HCT116 (cell line): Measurements from ENCODE around the gene IRF3. TPM values are rescaled to one million over a fixed set of nuclear protein-coding genes. Genes with fewer than 3 reads are reported as not detected.

Source experiments
- ATAC-seq: fragments of 200-7000 bp; cut with Tn5 transposase; 2 replicates; pipeline ENCODE4 v1.9.1; 2020; ENCODE audit warnings: mild to moderate bottlenecking, moderate library complexity
- BruUV-seq: library from RNA; stranded (reverse); fragments of 400-500 nt; replicated peaks from 2 replicates; lab custom pipeline; 2021; lab: Mats Ljungman, UMichigan
- CTCF ChIA-PET: fragments of 300-600 bp; sonication (Branson Sonifier 250); formaldehyde crosslinking; loops from one replicate; lab custom pipeline; 2021; ENCODE audit warnings: antibody characterized with exemption; lab: Charles Lee
- POLR2A ChIA-PET: fragments of 300-600, 350-600 bp; sonication (Branson Sonifier 250); formaldehyde crosslinking; loops from one replicate; lab custom pipeline; 2021; ENCODE audit warnings: antibody characterized with exemption; lab: Charles Lee
- RAD21 ChIA-PET, 2 experiments: fragments of 300-600 bp; sonication (Branson Sonifier 250); formaldehyde crosslinking; loops; one replicate each; lab custom pipeline; 2023; ENCODE audit warnings: low total read pairs in 2 of 2; ENCODE audit not compliant: uncharacterized antibody in 2 of 2, unreplicated experiment in 2 of 2, low non-redundant PET in 1 of 2; lab: Charles Lee
- DNase-seq: peaks from one replicate; pipeline ENCODE4 v3.0.0-alpha.2; 2010; ENCODE audit warnings: low read depth, low spot score
- H2AFZ ChIP-seq: fragments of 200-600 bp; shearing (Covaris generic), sonication (generic); 2 replicates; pipeline ENCODE4 v1.6.1; 2017; ENCODE audit warnings: low read depth, mixed run types, mixed read lengths, antibody characterized with exemption, low read length; ENCODE audit not compliant: poor library complexity, severe bottlenecking
- H3K27ac ChIP-seq: 2 replicates; pipeline ENCODE4 v1.5.1; 2012; ENCODE audit warnings: low read depth, low read length
- H3K27me3 ChIP-seq: fragments of 200-600 bp; sonication (generic); 2 replicates; pipeline ENCODE4 v1.6.1; 2016; ENCODE audit warnings: mixed run types, low read length, mixed read lengths; ENCODE audit not compliant: insufficient read depth
- H3K36me3 ChIP-seq, 2 experiments: fragments of 200-500 bp in 1 of 2; fragments of 200-600 bp in 1 of 2; sonication (Bioruptor generic) in 1 of 2; sonication (generic) in 1 of 2; 2 replicates each; pipeline versions ENCODE4 v1.5.1 to v1.6.1; 2014 to 2016; ENCODE audit warnings: low read length in 2 of 2, inconsistent platforms in 1 of 2, mixed read lengths in 1 of 2, mixed run types in 1 of 2; ENCODE audit not compliant: insufficient read depth in 2 of 2, control insufficient read depth in 1 of 2
- H3K4me1 ChIP-seq, 2 experiments: fragments of 200-600 bp in 1 of 2; sonication (generic) in 1 of 2; 2 replicates each; pipeline versions ENCODE4 v1.5.1 to v1.6.1; 2012 to 2017; ENCODE audit warnings: low read length in 2 of 2, inconsistent platforms in 1 of 2, mild to moderate bottlenecking in 1 of 2, mixed read lengths in 1 of 2, mixed run types in 1 of 2, moderate library complexity in 1 of 2; ENCODE audit not compliant: insufficient read depth in 2 of 2, control insufficient read depth in 1 of 2
- H3K4me2 ChIP-seq: fragments of 200-600 bp; sonication (generic); 2 replicates; pipeline ENCODE4 v1.6.1; 2017; ENCODE audit warnings: mixed run types, low read length, mixed read lengths
- H3K4me3 ChIP-seq, 2 experiments: fragments of 200-600 bp in 1 of 2; sonication (generic) in 1 of 2; replicated peaks in 1 of 2; 2 replicates each; pipeline ENCODE4 v1.5.1; 2011 to 2016; ENCODE audit warnings: low read length in 2 of 2, control low read depth in 1 of 2, low read depth in 1 of 2, mild to moderate bottlenecking in 1 of 2, mixed read lengths in 1 of 2, mixed run types in 1 of 2
- H3K79me2 ChIP-seq: fragments of 200-600 bp; sonication (generic); 2 replicates; pipeline ENCODE4 v1.6.1; 2017; ENCODE audit warnings: mild to moderate bottlenecking, mixed run types, low read length, moderate library complexity, mixed read lengths; ENCODE audit not compliant: insufficient read depth
- H3K9ac ChIP-seq: fragments of 200-600 bp; sonication (generic); 2 replicates; pipeline ENCODE4 v1.6.1; 2016; ENCODE audit warnings: low read length, mixed read lengths
- H3K9me2 ChIP-seq: fragments of 200-600 bp; sonication (generic), shearing (Covaris generic); 2 replicates; pipeline ENCODE4 v1.6.1; 2017; ENCODE audit warnings: mixed run types, mild to moderate bottlenecking, moderate library complexity; ENCODE audit not compliant: insufficient read depth
- H3K9me3 ChIP-seq, 2 experiments: fragments of 200-500 bp in 1 of 2; fragments of 200-600 bp in 1 of 2; sonication (Bioruptor generic) in 1 of 2; sonication (generic) in 1 of 2; 2 replicates each; pipeline ENCODE4 v1.6.1; 2014 to 2017; ENCODE audit warnings: low read length in 2 of 2, mixed read lengths in 2 of 2, inconsistent platforms in 1 of 2, low read depth in 1 of 2, mild to moderate bottlenecking in 1 of 2, mixed run types in 1 of 2, moderate library complexity in 1 of 2; ENCODE audit not compliant: control insufficient read depth in 1 of 2, insufficient read depth in 1 of 2
- H4K20me1 ChIP-seq: fragments of 200-600 bp; sonication (generic), shearing (Covaris generic); 2 replicates; pipeline ENCODE4 v1.6.1; 2017; ENCODE audit warnings: mixed run types, mild to moderate bottlenecking, moderate library complexity; ENCODE audit not compliant: insufficient read depth
- ELF1 ChIP-seq: IDR thresholded peaks from 2 replicates; pipeline ENCODE4 v1.6.1; 2012; ENCODE audit warnings: low read depth, borderline replicate concordance
- EZH2 ChIP-seq: fragments of 200-600 bp; sonication (generic); IDR thresholded peaks from 2 replicates; pipeline ENCODE4 v1.6.1; 2017; ENCODE audit warnings: antibody characterized with exemption, mixed run types
- FOSL1 ChIP-seq: IDR thresholded peaks from 2 replicates; pipeline ENCODE4 v1.6.1; 2012; ENCODE audit warnings: low read depth
- POLR2AphosphoS5 ChIP-seq: IDR thresholded peaks from 2 replicates; pipeline ENCODE4 v1.6.1; 2011; ENCODE audit warnings: mild to moderate bottlenecking, low read depth, low read length, moderate library complexity
- SP1 ChIP-seq: IDR thresholded peaks from 2 replicates; pipeline ENCODE4 v1.6.1; 2012; ENCODE audit warnings: low read depth
- SRF ChIP-seq: IDR thresholded peaks from 2 replicates; pipeline ENCODE4 v1.6.1; 2012; ENCODE audit warnings: low read depth
- YY1 ChIP-seq: IDR thresholded peaks from 2 replicates; pipeline ENCODE4 v1.6.1; 2011; ENCODE audit warnings: low read length, low read depth, moderate library complexity, mild to moderate bottlenecking; ENCODE audit not compliant: insufficient replicate concordance; ENCODE audit errors: extremely low read depth
- ZFX ChIP-seq: fragments of 450-650 bp; IDR thresholded peaks from 2 replicates; pipeline ENCODE4 v1.6.1; 2017
- ZNF274 ChIP-seq: fragments of 200-500 bp; sonication (Bioruptor generic); IDR thresholded peaks from 2 replicates; pipeline ENCODE4 v1.6.1; 2014; ENCODE audit warnings: mild to moderate bottlenecking, low read depth, low read length, inconsistent platforms
- intact Hi-C: fragments of 100-400 bp; cut with micrococcal nuclease; formaldehyde crosslinking; loops from 2 replicates; pipeline ENCODE4 v1.10.0; 2022
- total RNA-seq: library from RNA; stranded (reverse); gene quantifications from one replicate; pipeline ENCODE4 v1.2.1, GENCODE V29; 2021; ENCODE audit not compliant: unreplicated experiment
- TF ChIP-seq, protein P1 (sequence below): IDR thresholded peaks from 2 replicates; pipeline ENCODE4 v1.6.1; 2012
- TF ChIP-seq, protein P2 (sequence below): IDR thresholded peaks from 2 replicates; pipeline ENCODE4 v1.6.1; 2011; ENCODE audit warnings: mild to moderate bottlenecking, low read length, moderate library complexity; ENCODE audit not compliant: insufficient replicate concordance; ENCODE audit errors: extremely low read depth
- TF ChIP-seq, protein P3 (sequence below): IDR thresholded peaks from 2 replicates; pipeline ENCODE4 v1.6.1; 2012; ENCODE audit warnings: low read depth
- TF ChIP-seq, protein P4 (sequence below), 3 experiments: fragments of 200-600 bp in 1 of 3; sonication (generic) in 1 of 3; IDR thresholded peaks in 2 of 3; conservative IDR thresholded peaks in 1 of 3; 2 replicates each; pipeline ENCODE4 v1.5.1; 2012 to 2017; ENCODE audit warnings: low read depth in 2 of 3, low read length in 2 of 3, antibody characterized with exemption in 1 of 3, borderline replicate concordance in 1 of 3, control low read depth in 1 of 3, mild to moderate bottlenecking in 1 of 3, mixed read lengths in 1 of 3, mixed run types in 1 of 3, moderate library complexity in 1 of 3; ENCODE audit not compliant: insufficient read depth in 1 of 3
- TF ChIP-seq, protein P5 (sequence below): IDR thresholded peaks from 2 replicates; pipeline ENCODE4 v1.6.1; 2012

The IRF3 gene
- total RNA-seq, 1 experiment from 2014 or later: 129 TPM

DNA sequence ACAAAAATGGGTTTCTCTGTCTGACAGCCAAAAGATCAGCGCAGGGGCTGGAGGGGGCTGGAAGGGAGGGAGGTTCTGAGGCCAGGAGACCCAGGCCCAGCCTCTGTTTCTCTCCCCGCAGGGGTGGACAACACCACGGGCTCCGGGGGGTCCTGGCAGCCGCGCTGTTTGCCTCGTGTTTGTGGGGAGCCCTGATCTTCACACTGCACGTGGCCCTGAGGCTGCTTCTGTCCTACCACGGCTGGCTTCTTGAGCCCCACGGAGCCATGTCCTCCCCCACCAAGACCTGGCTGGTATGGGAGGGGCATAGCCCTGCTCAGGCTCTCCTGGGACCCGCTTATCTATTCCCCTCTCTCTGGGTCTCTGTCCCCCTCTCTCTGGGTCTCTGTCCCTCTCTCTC lies 34.9 kb upstream of the IRF3 start:
- H3K4me2 ChIP-seq: no peak overlapping the region
- DNase-seq: no peak
- no peak for TF ChIP-seq POLR2AphosphoS5
- TF ChIP-seq ZNF274: no peak
- TF ChIP-seq YY1: no peak
- TF ChIP-seq, protein P1, sequence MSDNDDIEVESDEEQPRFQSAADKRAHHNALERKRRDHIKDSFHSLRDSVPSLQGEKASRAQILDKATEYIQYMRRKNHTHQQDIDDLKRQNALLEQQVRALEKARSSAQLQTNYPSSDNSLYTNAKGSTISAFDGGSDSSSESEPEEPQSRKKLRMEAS: no peak
- TF ChIP-seq, protein P2, sequence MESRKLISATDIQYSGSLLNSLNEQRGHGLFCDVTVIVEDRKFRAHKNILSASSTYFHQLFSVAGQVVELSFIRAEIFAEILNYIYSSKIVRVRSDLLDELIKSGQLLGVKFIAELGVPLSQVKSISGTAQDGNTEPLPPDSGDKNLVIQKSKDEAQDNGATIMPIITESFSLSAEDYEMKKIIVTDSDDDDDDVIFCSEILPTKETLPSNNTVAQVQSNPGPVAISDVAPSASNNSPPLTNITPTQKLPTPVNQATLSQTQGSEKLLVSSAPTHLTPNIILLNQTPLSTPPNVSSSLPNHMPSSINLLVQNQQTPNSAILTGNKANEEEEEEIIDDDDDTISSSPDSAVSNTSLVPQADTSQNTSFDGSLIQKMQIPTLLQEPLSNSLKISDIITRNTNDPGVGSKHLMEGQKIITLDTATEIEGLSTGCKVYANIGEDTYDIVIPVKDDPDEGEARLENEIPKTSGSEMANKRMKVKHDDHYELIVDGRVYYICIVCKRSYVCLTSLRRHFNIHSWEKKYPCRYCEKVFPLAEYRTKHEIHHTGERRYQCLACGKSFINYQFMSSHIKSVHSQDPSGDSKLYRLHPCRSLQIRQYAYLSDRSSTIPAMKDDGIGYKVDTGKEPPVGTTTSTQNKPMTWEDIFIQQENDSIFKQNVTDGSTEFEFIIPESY: no peak
- no peak for TF ChIP-seq SP1
- no peak for TF ChIP-seq EZH2
- TF ChIP-seq, protein P3, sequence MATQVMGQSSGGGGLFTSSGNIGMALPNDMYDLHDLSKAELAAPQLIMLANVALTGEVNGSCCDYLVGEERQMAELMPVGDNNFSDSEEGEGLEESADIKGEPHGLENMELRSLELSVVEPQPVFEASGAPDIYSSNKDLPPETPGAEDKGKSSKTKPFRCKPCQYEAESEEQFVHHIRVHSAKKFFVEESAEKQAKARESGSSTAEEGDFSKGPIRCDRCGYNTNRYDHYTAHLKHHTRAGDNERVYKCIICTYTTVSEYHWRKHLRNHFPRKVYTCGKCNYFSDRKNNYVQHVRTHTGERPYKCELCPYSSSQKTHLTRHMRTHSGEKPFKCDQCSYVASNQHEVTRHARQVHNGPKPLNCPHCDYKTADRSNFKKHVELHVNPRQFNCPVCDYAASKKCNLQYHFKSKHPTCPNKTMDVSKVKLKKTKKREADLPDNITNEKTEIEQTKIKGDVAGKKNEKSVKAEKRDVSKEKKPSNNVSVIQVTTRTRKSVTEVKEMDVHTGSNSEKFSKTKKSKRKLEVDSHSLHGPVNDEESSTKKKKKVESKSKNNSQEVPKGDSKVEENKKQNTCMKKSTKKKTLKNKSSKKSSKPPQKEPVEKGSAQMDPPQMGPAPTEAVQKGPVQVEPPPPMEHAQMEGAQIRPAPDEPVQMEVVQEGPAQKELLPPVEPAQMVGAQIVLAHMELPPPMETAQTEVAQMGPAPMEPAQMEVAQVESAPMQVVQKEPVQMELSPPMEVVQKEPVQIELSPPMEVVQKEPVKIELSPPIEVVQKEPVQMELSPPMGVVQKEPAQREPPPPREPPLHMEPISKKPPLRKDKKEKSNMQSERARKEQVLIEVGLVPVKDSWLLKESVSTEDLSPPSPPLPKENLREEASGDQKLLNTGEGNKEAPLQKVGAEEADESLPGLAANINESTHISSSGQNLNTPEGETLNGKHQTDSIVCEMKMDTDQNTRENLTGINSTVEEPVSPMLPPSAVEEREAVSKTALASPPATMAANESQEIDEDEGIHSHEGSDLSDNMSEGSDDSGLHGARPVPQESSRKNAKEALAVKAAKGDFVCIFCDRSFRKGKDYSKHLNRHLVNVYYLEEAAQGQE: no peak
- TF ChIP-seq ELF1: no peak
- no peak for TF ChIP-seq ZFX
- no peak for TF ChIP-seq FOSL1
- TF ChIP-seq SRF: no peak
- TF ChIP-seq, protein P4, sequence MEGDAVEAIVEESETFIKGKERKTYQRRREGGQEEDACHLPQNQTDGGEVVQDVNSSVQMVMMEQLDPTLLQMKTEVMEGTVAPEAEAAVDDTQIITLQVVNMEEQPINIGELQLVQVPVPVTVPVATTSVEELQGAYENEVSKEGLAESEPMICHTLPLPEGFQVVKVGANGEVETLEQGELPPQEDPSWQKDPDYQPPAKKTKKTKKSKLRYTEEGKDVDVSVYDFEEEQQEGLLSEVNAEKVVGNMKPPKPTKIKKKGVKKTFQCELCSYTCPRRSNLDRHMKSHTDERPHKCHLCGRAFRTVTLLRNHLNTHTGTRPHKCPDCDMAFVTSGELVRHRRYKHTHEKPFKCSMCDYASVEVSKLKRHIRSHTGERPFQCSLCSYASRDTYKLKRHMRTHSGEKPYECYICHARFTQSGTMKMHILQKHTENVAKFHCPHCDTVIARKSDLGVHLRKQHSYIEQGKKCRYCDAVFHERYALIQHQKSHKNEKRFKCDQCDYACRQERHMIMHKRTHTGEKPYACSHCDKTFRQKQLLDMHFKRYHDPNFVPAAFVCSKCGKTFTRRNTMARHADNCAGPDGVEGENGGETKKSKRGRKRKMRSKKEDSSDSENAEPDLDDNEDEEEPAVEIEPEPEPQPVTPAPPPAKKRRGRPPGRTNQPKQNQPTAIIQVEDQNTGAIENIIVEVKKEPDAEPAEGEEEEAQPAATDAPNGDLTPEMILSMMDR (IDR thresholded peaks at IDR 0.05 in 2 of 3, conservative IDR thresholded peaks at IDR 0.05 in 1 of 3; ENCODE audit: borderline replicate concordance in 1 of 3, insufficient read depth in 1 of 3, low read depth in 2 of 3, low read length in 2 of 3): no peak
- TF ChIP-seq, protein P5, sequence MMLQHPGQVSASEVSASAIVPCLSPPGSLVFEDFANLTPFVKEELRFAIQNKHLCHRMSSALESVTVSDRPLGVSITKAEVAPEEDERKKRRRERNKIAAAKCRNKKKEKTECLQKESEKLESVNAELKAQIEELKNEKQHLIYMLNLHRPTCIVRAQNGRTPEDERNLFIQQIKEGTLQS: no peak
- H3K79me2 ChIP-seq: no peaks in the 10 kb centered on the region
- no peak overlapping the region for H3K27ac ChIP-seq
- H3K27me3 ChIP-seq: no peaks in the 10 kb centered on the region
- H3K9ac ChIP-seq: no peak overlapping the region
- peak; percentile 45 for ATAC-seq
- H3K36me3 ChIP-seq: no peaks in the 10 kb centered on the region
- H3K4me1 ChIP-seq: peaks cover 4 to 14% of the 10 kb centered on the region in 2 experiments; a peak in 3 of 4 replicates
- intact Hi-C loops: no loop called here
- CTCF ChIA-PET: no interaction called here
- BruUV-seq: no TSS peak
- H4K20me1 ChIP-seq: no peaks in the 10 kb centered on the region
- no peak overlapping the region for H3K4me3 ChIP-seq
- H3K9me3 ChIP-seq: no peaks in the 10 kb centered on the region
- POLR2A ChIA-PET: interaction anchor here (1.2 kb wide), 1 partner anchor 17 kb away, joined by 5 read pairs; no protein-coding TSS in a partner anchor
- H2AFZ ChIP-seq: no peak overlapping the region
- H3K9me2 ChIP-seq: no peaks in the 10 kb centered on the region
- RAD21 ChIA-PET: no interaction called here
